ENCODE results near the gene NXPH2. TPM values are rescaled to one million over a fixed set of nuclear protein-coding genes. Genes with fewer than 3 reads are reported as not detected.
A peak's percentile ranks its signal among the peaks of the same experiment; 100 is the strongest.

Gene NXPH2
- total and polyA plus RNA-seq, 9 donors, result 0.67 to 10.0 (median 2.5) TPM

- H3K27me3 ChIP-seq, result no peaks in the 10 kb centered on the region
- peak in 3 of 5 donors; percentile 15 to 50 (median 25) for DNase-seq
- WGBS, 3 donors, result 2 to 6% (median 5%) methylated on average over 6 to 40 of the region's 40 CpGs
- TF ChIP-seq CTCF (IDR thresholded peaks at IDR 0.05) (no peak), POLR2A (IDR thresholded peaks at IDR 0.05) (no peak), EP300 (IDR thresholded peaks at IDR 0.05) (no peak)
- no peaks in the 10 kb centered on the region for H3K4me1 ChIP-seq (ENCODE audit: insufficient read depth)
- no peak overlapping the region for H3K27ac ChIP-seq
- H3K9me3 ChIP-seq, result no peaks in the 10 kb centered on the region
- peak overlapping the region; percentile 24 for H3K4me3 ChIP-seq
- H3K36me3 ChIP-seq, result no peaks in the 10 kb centered on the region
- intact Hi-C loops (cut with DNase I), result loop anchor here in 1 of 4 donors (10.0 kb wide), 1 partner anchor 406 kb away; no protein-coding TSS in a partner anchor
These were observed 273 bp upstream of the NXPH2 start for GRCh38 chr2:138780446-138780880.

- 3 to 4% (median 3%) methylated on average over 20 of the region's 20 CpGs for WGBS, 3 donors
- no peaks in the 10 kb centered on the region for H3K27me3 ChIP-seq
- TF ChIP-seq EP300 (IDR thresholded peaks at IDR 0.05) (no peak), POLR2A (IDR thresholded peaks at IDR 0.05) (no peak), CTCF (IDR thresholded peaks at IDR 0.05) (no peak)
- H3K4me1 ChIP-seq (ENCODE audit: insufficient read depth), result no peaks in the 10 kb centered on the region
- intact Hi-C loops (cut with DNase I), result no loop called here
- peak in 1 of 5 donors; percentile 37 for DNase-seq
- H3K36me3 ChIP-seq, result no peaks in the 10 kb centered on the region
- H3K9me3 ChIP-seq, result no peaks in the 10 kb centered on the region
- H3K27ac ChIP-seq, result no peak overlapping the region
- peak overlapping the region; percentile 24 for H3K4me3 ChIP-seq
These were observed 797 bp downstream of the NXPH2 start for GRCh38 chr2:138779406-138779780.

- no peak for DNase-seq
- Histone ChIP-seq H3K4me3 (no peak overlapping the region), H3K27ac (no peak overlapping the region), H3K4me1 (ENCODE audit: insufficient read depth) (no peaks in the 10 kb centered on the region), H3K36me3 (no peaks in the 10 kb centered on the region), H3K27me3 (no peaks in the 10 kb centered on the region), H3K9me3 (no peaks in the 10 kb centered on the region)
- intact Hi-C loops (cut with DNase I), result no loop called here
- no peak for TF ChIP-seq CTCF (IDR thresholded peaks at IDR 0.05)
- TF ChIP-seq POLR2A (IDR thresholded peaks at IDR 0.05), result no peak
- no peak for TF ChIP-seq EP300 (IDR thresholded peaks at IDR 0.05)
- 0 to 16% (median 8%) methylated on average over 2 of the region's 2 CpGs for WGBS, 3 donors
These were observed 2.2 kb downstream of the NXPH2 start for GRCh38 chr2:138777996-138778395.

GRCh38 chr2:138775736-138776135 is 4.5 kb downstream of the NXPH2 start:
- 81 to 92% (median 91%) methylated on average over 4 of the region's 4 CpGs for WGBS, 3 donors
- H3K27me3 ChIP-seq, result no peaks in the 10 kb centered on the region

More at GRCh38 chr2:138775736-138776135, 4.5 kb downstream of the NXPH2 start:
- Histone ChIP-seq H3K36me3 (no peaks in the 10 kb centered on the region), H3K27ac (no peak overlapping the region), H3K4me3 (no peak overlapping the region), H3K4me1 (ENCODE audit: insufficient read depth) (no peaks in the 10 kb centered on the region), H3K9me3 (no peaks in the 10 kb centered on the region)
- DNase-seq, result no peak
- intact Hi-C loops (cut with DNase I), result no loop called here
- TF ChIP-seq CTCF (IDR thresholded peaks at IDR 0.05), result no peak
- TF ChIP-seq POLR2A (IDR thresholded peaks at IDR 0.05), result no peak
- no peak for TF ChIP-seq EP300 (IDR thresholded peaks at IDR 0.05)

Data from ovary (tissue), 9 donors.